ENCODE results near the gene CCDC195.
"Not testable (repeated sequence)": the region's sequence is repeated elsewhere in the genome, so short reads cannot be mapped to it uniquely, and the experiment has no call there.

CCDC195 gene

DNA sequence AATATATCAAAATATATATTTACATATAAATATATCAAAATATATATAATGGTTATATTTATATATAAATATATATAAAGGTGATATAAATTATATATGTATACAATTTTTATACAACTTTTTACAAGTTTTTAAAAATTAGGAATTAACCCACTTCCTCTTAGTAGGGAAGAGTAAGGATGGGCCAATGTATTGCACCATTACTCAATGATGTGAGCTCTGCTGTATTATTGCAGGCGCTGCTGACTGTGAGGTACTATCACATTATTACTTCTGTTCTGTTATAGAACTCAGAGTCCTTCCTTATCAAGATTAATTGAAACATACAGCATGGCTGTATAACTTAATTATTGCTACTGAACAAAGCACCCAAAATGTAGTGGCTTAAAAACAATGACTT lies 46.0 kb downstream of the CCDC195 start:
- TF ChIP-seq CTCF (IDR thresholded peaks at IDR 0.05; ENCODE audit: low read depth, low read length, missing control alignments) = no peak
- no peaks in the 10 kb centered on the region for H3K36me3 ChIP-seq (replicated peaks)
- H3K27ac ChIP-seq = no peak overlapping the region
- H3K27me3 ChIP-seq (replicated peaks) = no peaks in the 10 kb centered on the region
- no peak overlapping the region for H3K4me3 ChIP-seq (ENCODE audit: low read depth, low read length)
- in situ Hi-C loops (cut with HindIII; ENCODE audit: low pct_ligation_motif_present, low sequenced_read_pairs) = no loop called here
- no peak for DNase-seq

DNA sequence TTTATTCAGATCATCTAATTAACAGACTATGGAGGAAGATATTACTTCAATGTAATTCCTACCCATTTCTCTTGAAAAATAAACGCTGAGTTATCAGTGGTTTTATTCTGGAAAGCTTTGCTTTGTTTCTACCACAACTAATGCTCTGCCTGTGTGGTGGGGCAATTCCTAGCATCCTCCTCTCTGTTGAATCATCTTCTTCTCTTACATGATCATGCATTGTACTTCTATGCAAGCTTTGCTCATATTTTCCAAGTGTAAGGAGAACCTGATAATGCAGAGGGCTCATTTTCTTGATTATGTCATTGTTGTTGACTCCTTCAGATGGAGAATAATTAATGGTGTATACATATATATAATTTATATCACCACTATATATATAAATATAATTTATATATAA lies 46.7 kb downstream of the CCDC195 start:
- DNase-seq = no peak
- in situ Hi-C loops (cut with HindIII; ENCODE audit: low pct_ligation_motif_present, low sequenced_read_pairs) = no loop called here
- H3K27me3 ChIP-seq (replicated peaks) = no peaks in the 10 kb centered on the region
- no peaks in the 10 kb centered on the region for H3K36me3 ChIP-seq (replicated peaks)
- H3K27ac ChIP-seq = no peak overlapping the region
- no peak for TF ChIP-seq CTCF (IDR thresholded peaks at IDR 0.05; ENCODE audit: low read depth, low read length, missing control alignments)
- H3K4me3 ChIP-seq (ENCODE audit: low read depth, low read length) = no peak overlapping the region

GRCh38 chr2:224668123-224668909 lies 47.8 kb downstream of the CCDC195 start:
- TF ChIP-seq CTCF (IDR thresholded peaks at IDR 0.05; ENCODE audit: low read depth, low read length, missing control alignments) = no peak
- DNase-seq = no peak
- in situ Hi-C loops (cut with HindIII; ENCODE audit: low pct_ligation_motif_present, low sequenced_read_pairs) = no loop called here

GRCh38 chr2:224666951-224667553 lies 49.1 kb downstream of the CCDC195 start:
- Histone ChIP-seq H3K4me3 (ENCODE audit: low read depth, low read length) (no peak overlapping the region), H3K27ac (no peak overlapping the region), H3K27me3 (replicated peaks) (no peaks in the 10 kb centered on the region), H3K36me3 (replicated peaks) (no peaks in the 10 kb centered on the region)
- no peak for DNase-seq
- in situ Hi-C loops (cut with HindIII; ENCODE audit: low pct_ligation_motif_present, low sequenced_read_pairs) = no loop called here
- TF ChIP-seq CTCF (IDR thresholded peaks at IDR 0.05; ENCODE audit: low read depth, low read length, missing control alignments) = no peak

More at GRCh38 chr2:224668123-224668909, 47.8 kb downstream of the CCDC195 start:
- Histone ChIP-seq H3K27ac (no peak overlapping the region), H3K27me3 (replicated peaks) (no peaks in the 10 kb centered on the region), H3K4me3 (ENCODE audit: low read depth, low read length) (no peak overlapping the region), H3K36me3 (replicated peaks) (no peaks in the 10 kb centered on the region)

DNA sequence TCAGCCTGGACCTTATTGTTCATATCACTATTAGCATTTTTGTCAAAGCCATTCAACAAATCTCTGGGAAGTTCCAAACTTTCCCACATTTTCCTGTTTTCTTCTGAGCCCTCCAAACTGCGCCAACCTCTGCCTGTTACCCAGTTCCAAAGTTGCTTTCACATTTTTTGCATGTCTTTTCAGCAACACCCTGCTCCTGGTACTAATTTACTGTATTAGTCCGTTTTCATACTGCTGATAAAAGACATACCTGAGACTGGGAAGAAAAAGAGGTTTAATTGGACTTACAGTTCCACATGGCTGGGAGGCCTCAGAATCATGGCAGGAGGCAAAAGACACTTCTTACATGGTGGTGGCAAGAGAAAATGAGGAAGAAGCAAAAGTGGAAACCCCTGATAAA lies 52.8 kb downstream of the CCDC195 start:
- H3K36me3 ChIP-seq (replicated peaks); in situ Hi-C loops (cut with HindIII; ENCODE audit: low pct_ligation_motif_present, low sequenced_read_pairs); H3K27me3 ChIP-seq (replicated peaks); H3K27ac ChIP-seq; DNase-seq; H3K4me3 ChIP-seq (ENCODE audit: low read depth, low read length): not testable (repeated sequence)

DNA sequence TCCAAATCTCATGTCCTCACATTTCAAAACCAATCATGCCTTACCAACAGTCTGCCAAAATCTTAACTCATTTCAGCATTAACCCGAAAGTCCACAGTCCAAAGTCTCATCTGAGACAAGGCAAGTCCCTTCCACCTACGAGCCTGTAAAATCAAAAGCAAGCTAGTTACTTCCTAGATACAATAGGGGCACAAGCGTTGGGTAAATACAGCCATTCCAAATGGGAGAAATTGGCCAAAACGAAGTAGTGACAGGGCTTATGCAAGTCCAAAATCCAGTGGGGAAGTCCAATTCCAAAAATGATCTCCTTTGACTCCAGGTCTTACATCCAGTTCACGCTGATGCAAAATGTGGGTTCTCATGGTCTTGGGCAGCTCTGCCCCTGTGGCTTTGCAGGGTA lies 54.5 kb downstream of the CCDC195 start:
- H3K4me3 ChIP-seq (ENCODE audit: low read depth, low read length); in situ Hi-C loops (cut with HindIII; ENCODE audit: low pct_ligation_motif_present, low sequenced_read_pairs); H3K27ac ChIP-seq: not testable (repeated sequence)

More for the DNA sequence above, 54.5 kb downstream of the CCDC195 start:
- DNase-seq; H3K36me3 ChIP-seq (replicated peaks); H3K27me3 ChIP-seq (replicated peaks): not testable (repeated sequence)

Data from brain microvascular endothelial cell (primary cell).